GM21390 (cell line): Measurements from ENCODE around the gene CSF1.

Experiments
- ATAC-seq: cut with Tn5 transposase; IDR thresholded peaks from one replicate; pipeline ENCODE4 v1.9.1; 2021; ENCODE audit not compliant: unreplicated experiment

Gene CSF1

GRCh38 chr1:109901141-109901523 lies 9.5 kb upstream of the CSF1 start:
- no peak for ATAC-seq

DNA sequence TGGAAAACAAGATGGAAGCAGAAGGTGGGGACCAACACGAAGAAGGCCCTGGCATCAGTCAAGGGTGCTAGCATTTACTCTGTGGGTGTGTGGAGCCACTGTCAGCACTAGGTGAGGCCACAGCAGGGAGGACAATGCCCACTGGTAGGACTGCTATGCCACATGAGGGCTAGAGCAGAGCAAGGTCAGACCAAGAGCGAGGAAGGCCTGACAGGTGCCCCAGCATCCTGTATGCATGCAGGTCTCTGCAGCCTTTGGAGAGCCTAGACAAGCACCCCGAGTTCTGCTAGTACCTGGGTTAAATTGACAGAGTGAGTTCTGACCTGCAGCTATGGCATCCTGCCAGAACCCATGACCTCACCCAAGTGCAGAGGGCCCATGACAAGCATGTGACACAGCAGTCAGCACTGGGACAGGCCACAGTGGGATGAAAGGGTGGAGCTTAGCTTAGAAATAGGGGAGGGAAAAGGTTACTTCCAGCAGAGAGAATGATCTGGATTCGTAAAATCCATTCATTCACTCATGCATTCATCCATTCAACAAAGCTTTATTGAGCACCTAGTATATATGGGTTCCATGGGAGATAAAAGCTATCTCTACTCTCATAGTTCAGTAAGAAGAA lies 9.0 kb upstream of the CSF1 start:
- no peak for ATAC-seq

DNA sequence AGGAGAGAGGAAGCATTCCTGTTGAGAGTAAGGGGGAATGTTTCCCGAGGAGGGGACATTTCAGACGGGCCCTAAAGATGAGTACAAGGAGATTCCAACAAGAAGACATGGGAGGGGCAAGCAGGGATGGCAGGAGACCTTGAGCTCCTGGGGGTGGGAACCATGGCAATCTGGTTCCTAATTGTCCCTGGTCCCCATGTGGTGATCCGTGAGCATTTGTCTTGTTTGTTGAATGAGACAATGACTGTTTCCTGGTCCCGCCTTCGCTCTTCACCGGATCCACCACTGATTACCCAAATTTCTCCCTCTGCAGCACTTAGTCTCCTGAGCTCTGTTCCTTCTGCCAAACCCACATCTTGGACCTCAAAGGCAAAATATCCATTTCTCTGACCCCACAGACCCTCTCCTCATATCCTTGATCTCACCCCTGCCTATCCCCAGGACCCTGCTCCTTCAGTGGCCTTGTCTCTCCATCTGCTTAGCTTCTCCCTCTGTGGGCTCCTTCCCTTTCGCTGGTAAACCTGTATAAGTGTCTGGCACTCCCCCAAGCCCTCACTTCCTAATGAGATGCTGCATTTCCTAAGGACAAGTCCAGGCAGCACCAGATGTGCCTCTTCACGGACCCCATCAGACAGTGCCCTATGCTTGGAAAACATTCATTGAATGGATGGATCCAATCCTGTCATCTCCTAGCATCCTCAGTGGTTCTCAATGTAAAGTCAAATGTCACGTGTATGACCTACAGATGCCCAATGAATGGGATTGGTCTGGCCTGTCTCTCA lies 8.3 kb upstream of the CSF1 start:
- ATAC-seq = no peak

- ATAC-seq = no peak
Measured at GRCh38 chr1:109903376-109903930, 7.2 kb upstream of the CSF1 start.

- no peak for ATAC-seq
Measured at GRCh38 chr1:109904105-109904817, 6.4 kb upstream of the CSF1 start.

GRCh38 chr1:109905491-109905890 lies 5.2 kb upstream of the CSF1 start:
- no peak for ATAC-seq

DNA sequence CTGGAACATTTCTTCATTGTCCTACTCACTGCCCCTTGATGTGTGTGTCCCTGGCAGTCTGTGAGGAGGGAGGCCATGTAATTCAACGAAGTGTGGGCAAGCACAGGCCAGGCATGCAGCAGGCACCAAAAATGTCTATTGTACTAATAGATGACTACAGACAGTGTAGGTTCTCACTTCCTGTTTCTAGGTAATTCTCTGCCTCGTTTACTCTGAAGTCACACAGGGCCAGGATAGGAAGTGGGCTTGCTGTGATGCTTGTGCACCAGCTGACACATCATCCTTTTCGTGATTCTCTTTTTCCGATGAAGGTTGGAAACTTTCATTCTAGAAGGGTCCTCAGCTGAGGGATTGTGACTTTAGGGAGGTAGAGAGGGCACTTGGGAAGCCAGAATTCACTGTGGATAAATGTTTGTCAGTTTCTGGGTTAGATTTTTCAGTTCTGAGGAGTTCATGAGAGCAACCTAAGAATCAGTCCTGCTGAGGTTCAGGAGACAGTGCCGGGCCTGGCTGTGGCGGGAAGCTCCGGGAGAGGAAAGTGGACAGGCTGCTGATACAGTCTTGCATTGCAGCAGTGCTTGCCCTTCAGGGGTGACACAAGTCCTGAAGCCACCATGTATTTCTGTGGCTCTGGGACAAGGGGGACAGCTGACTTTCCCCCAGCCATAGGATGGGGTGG lies 4.3 kb upstream of the CSF1 start:
- peak; percentile 87 for ATAC-seq

DNA sequence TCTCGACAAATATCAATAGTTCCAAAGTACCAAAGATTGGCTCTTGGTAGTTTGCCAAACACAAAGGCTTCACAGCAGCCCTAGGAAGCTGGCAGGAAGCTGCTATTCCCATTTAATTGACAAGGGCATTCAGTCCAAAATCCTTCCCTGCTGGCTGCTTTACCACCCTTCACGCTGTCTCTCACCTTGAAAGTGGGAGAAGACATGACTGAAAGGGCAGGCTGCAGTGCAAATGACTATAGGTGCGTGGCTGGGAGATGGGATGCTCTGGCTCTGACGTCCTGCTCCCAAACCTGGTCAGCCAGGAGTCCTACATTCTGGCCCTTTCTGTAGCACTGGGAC lies 3.8 kb upstream of the CSF1 start:
- no peak for ATAC-seq

GRCh38 chr1:109907190-109907774 lies 3.4 kb upstream of the CSF1 start:
- ATAC-seq = no peak

DNA sequence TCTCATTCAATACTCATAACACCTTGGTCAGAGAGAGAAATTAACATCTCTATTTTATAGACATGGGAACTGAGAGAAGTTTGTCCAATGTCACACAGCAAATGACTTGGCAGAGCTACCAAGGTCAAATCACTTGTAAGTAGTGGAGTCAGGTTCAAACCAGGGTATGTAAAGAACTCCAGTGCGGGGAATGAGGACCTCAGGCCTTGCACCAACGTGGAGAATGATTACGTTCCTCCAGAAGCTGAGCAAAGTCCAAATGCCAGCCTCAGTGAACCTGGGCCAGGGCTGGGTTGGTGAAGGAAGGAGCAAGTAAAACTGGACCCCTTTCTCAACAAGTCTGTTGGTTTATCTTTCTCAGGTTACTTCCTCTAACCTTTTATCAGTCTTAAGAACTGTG lies 1.8 kb upstream of the CSF1 start:
- ATAC-seq = no peak

DNA sequence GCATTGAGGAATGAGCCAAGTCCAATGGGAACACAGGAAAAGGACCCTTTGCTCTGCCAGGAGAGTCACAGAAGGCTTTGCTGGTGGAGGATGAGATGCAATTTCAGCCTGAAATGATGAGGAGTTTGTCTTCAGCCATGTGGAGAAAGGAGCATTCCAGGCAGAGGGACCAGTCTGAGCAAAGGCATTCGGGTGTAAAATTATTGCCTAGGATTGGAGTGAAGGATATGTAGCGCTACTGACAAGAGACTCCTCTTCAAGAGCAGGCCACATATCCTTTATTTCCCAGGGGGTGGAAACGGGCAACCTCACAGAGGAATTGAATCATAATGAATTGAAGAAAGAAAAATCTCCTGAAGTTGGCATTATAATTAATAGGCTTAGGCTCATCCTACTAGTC lies 1.1 kb upstream of the CSF1 start:
- ATAC-seq = no peak

DNA sequence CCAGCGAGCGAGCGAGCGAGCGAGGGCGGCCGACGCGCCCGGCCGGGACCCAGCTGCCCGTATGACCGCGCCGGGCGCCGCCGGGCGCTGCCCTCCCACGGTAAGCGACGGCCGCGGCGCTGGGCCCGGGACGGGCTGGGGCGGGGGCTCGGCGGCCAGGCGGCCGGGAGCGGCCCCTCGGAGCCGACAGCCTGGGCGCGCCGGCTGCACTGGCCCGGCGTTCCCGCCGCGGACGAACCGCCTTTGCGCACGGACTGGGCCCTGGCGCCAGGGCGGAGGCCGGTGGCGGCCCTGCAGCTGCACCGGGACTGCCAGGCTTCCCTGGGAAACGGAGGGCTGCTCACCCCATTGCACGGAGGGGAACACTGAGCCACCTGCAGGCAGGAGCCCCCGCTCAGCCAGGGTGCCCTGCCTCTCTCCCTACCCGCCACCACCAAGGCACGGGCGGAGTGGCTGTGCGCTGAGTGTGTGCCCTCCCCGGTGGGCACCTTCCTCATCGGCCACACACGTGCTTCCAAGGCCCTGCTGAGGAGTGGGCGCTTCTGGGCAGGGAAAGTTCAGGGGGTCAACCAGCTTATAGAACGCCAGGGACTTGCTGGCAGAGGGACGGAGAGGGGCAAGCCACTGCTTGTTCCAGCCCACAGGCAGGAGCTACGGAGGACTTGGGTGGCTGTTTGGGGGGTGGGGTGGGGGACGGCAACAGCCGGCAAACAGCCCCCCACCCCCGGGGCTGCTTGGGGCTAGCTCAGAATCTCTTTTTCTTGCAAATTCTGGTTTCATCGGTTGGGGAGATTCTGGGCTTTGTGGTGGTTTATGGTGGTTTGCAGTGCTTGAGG lies 532 bp downstream of the CSF1 start:
- no peak for ATAC-seq

- ATAC-seq = no peak
Measured at GRCh38 chr1:109912214-109912861, 1.7 kb downstream of the CSF1 start.

- ATAC-seq = no peak
Measured at GRCh38 chr1:109912873-109913272, 2.2 kb downstream of the CSF1 start.

DNA sequence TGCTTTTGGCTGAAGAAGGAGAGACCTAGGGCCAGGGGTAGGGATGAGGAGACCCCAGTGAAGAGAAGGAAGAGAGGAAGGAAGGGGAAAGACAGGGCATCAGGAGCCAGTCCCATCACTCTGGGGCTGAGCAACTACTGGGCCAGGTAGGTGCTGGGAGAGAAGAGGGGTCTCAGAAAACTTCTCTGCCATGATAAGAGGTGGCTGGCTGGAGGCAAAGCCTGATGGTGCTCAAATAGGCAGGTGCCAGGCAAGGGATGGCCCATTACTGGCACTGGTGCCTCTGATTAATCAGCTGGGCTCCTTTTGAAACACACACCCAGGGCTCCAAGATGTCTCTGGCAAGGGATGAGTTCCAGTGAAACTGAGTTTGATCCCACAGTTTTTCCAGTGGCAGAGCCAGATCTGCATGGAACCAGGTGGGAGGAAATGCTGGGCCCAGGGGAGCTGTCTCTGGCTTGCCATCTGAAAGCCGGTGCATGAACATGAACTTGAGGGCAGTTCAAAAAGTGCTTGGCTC lies 2.8 kb downstream of the CSF1 start:
- no peak for ATAC-seq

GRCh38 chr1:109914587-109915240 lies 4.1 kb downstream of the CSF1 start:
- ATAC-seq = no peak

DNA sequence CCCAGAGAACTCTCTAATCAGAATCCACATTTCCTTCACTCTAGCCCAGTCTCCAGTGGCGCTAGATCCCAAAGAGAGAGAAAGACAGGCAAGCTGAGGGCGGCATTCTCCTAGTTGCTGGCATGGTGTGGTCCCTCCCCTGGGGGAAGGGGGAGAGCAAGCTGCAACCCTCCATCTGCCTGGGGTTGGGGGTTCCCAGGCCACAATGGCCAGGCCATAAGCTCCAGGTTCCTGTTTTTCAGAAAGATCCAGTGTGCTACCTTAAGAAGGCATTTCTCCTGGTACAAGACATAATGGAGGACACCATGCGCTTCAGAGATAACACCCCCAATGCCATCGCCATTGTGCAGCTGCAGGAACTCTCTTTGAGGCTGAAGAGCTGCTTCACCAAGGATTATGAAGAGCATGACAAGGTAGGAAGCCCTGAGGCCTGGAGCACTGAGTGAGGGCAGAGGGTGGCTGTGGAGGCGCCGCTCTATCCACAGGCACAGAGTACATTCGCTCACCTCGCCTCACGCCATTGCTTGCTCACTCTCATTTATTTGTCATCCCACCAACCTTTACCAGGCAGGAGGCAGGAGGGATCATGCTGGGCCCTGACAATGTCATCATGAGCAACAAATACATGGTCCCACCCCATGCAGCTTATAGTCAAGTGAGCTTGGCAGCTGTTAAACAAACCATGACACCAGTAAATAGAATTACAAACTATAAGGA lies 6.6 kb downstream of the CSF1 start:
- ATAC-seq = no peak
